ENCODE measurements around the gene PROC.
A peak's percentile ranks its signal among the peaks of the same experiment; 100 is the strongest.
"Not testable (repeated sequence)": the region's sequence is repeated elsewhere in the genome, so short reads cannot be mapped to it uniquely, and the experiment has no call there.

The PROC gene

DNA sequence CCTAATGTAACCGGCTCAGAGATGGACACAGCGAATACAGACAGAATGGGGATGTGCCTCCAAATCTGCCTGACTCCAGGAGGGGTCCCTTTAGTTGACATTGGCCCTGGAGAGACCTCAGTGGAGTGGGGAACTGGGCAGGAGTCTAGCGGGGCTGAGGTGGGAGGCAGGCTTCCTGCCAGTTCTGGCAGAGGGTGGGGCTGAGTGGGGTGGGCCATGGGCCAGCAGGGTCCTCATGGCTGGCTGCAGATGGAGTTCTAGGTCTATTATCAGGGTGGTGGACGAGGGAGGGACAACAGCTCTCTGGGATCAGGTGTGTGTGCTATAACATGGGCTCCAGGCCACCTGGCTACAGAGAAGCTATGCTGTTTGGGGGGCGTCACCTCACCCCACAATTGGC is 21.1 kb downstream of the PROC start:
- no peaks in the 10 kb centered on the region for H3K27me3 ChIP-seq (ENCODE audit: control insufficient read depth, insufficient read depth, low read length)
- no peak overlapping the region for H3K27ac ChIP-seq (ENCODE audit: low read length)
- no peaks in the 10 kb centered on the region for H3K36me3 ChIP-seq (ENCODE audit: control insufficient read depth, low read depth, low read length)
- no peak overlapping the region for H3K9ac ChIP-seq (ENCODE audit: low read length)
- H3K4me1 ChIP-seq (ENCODE audit: control insufficient read depth, low read depth, low read length): no peaks in the 10 kb centered on the region
- no peaks in the 10 kb centered on the region for H3K9me3 ChIP-seq (ENCODE audit: control insufficient read depth, low read depth, low read length)
- no peak overlapping the region for H3K4me3 ChIP-seq (ENCODE audit: low read length)

DNA sequence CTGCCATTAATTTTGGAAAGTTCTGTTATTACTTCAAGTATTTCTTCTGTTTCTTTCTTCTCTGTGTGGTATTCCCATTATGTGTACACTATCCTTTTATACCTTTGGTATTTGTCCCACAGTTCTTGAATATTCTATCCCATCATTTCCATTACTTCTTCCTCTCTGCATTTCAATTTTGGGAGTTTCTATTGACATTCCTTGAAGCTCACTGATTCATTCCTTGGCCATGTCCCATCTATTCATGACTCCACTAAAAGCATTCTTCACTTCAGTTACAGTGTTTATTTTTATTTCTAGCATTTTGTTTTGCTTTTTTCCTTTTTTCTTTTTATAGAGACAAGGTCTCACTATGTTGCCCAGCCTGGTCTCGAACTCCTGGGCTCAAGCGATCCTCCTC is 30.3 kb downstream of the PROC start:
- peaks cover 12% of the 10 kb centered on the region for H3K4me1 ChIP-seq (ENCODE audit: control insufficient read depth, low read depth, low read length)
- H3K36me3 ChIP-seq (ENCODE audit: control insufficient read depth, low read depth, low read length): no peaks in the 10 kb centered on the region
- H3K27me3 ChIP-seq (ENCODE audit: control insufficient read depth, insufficient read depth, low read length): no peaks in the 10 kb centered on the region
- no peaks in the 10 kb centered on the region for H3K9me3 ChIP-seq (ENCODE audit: control insufficient read depth, low read depth, low read length)
- H3K4me3 ChIP-seq (ENCODE audit: low read length): no peak overlapping the region
- H3K9ac ChIP-seq (ENCODE audit: low read length): no peak overlapping the region
- no peak overlapping the region for H3K27ac ChIP-seq (ENCODE audit: low read length)

DNA sequence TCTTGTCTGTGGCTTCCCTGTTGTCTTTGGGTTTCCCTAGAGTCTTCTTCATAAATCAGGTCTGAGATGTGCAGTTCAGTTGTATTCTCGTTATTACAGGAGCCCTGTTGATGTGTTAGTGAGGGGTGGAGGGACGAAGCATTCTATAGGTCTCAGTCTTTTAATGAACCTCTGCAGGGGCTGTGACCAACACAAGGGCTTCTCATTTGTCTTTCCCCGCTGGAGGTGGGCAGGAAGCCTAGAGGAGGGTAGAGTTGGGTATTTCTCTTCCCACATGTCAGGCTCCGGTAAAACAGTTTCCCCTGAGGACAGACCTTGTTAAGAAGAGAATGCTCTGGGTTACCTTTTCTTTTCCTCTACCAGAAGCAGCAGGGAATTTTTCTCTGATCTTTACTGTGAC is 31.2 kb downstream of the PROC start:
- H3K9me3 ChIP-seq (ENCODE audit: control insufficient read depth, low read depth, low read length): no peaks in the 10 kb centered on the region
- peak overlapping the region; percentile 32 for H3K27ac ChIP-seq (ENCODE audit: low read length)
- H3K4me1 ChIP-seq (ENCODE audit: control insufficient read depth, low read depth, low read length): peaks cover 12% of the 10 kb centered on the region

DNA sequence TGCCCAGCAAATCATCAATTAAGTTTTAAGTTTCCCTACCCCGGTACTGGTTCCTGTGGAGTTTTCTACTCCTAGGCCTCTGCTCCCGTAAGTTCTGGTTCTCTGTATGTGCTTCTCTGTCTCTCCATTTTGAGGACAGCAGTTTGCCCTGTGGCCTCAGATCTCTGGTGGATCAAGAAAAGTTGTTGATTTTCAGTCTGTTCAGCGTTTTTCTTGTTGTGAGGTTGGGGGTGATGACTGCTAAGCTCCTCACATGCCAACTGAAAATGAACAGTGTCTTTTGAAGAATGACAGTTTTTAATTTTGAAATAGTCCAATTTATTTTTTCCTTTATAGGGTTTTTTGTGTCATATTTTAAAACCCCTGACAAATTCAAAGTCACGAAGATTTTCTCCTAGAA is 31.7 kb downstream of the PROC start:
- Histone ChIP-seq H3K4me3 (ENCODE audit: low read length) (no peak overlapping the region), H3K9me3 (ENCODE audit: control insufficient read depth, low read depth, low read length) (no peaks in the 10 kb centered on the region), H3K27me3 (ENCODE audit: control insufficient read depth, insufficient read depth, low read length) (no peaks in the 10 kb centered on the region), H3K36me3 (ENCODE audit: control insufficient read depth, low read depth, low read length) (no peaks in the 10 kb centered on the region), H3K9ac (ENCODE audit: low read length) (no peak overlapping the region), H3K4me1 (ENCODE audit: control insufficient read depth, low read depth, low read length) (peaks cover 12% of the 10 kb centered on the region), H3K27ac (ENCODE audit: low read length) (peak overlapping the region; percentile 32)

More for the DNA sequence above, 31.2 kb downstream of the PROC start:
- Histone ChIP-seq H3K36me3 (ENCODE audit: control insufficient read depth, low read depth, low read length) (no peaks in the 10 kb centered on the region), H3K4me3 (ENCODE audit: low read length) (no peak overlapping the region), H3K9ac (ENCODE audit: low read length) (no peak overlapping the region), H3K27me3 (ENCODE audit: control insufficient read depth, insufficient read depth, low read length) (no peaks in the 10 kb centered on the region)

DNA sequence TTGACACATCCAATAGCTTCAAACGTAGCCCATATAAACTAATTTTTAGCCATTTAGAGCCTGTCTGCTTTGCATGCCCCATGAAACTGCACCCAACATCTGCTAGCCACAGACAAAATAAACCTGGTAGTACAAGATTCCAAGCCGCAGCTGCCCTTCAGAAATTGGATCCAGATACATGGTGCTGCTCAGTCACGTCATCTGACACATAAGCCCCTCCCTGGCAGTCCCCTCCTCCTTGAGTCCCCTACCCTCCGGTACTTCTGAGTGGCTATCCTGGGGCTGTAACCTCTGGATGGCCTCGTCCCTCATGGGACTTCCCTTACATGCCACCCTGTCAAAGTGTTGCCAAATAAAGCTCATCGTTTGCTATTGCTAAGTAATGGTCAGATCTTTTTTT is 33.8 kb downstream of the PROC start:
- peaks cover 27% of the 10 kb centered on the region for H3K4me1 ChIP-seq (ENCODE audit: control insufficient read depth, low read depth, low read length)
- H3K27ac ChIP-seq (ENCODE audit: low read length): no peak overlapping the region
- H3K4me3 ChIP-seq (ENCODE audit: low read length): no peak overlapping the region
- H3K9ac ChIP-seq (ENCODE audit: low read length): no peak overlapping the region
- H3K36me3 ChIP-seq (ENCODE audit: control insufficient read depth, low read depth, low read length): no peaks in the 10 kb centered on the region
- no peaks in the 10 kb centered on the region for H3K27me3 ChIP-seq (ENCODE audit: control insufficient read depth, insufficient read depth, low read length)
- H3K9me3 ChIP-seq (ENCODE audit: control insufficient read depth, low read depth, low read length): no peaks in the 10 kb centered on the region

DNA sequence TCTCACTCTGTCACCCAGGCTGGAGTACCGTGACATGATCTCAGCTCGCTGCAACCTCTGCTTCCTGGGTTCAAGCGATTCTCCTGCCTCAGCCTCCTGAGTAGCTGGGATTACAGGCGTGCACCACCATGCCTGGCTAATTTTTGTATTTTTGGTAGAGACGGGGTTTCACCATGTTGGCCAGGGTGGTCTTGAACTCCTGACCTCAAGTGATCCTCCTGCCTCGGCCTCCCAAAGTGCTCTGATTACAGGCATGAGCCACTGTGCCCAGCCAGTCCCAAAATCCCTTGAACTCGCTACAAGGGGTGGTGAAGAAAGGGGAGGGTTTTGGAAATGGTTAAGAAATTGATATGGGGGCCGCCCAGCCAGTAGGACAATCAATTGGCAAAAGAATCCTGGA is 34.2 kb downstream of the PROC start:
- H3K36me3 ChIP-seq (ENCODE audit: control insufficient read depth, low read depth, low read length); H3K4me3 ChIP-seq (ENCODE audit: low read length); H3K27me3 ChIP-seq (ENCODE audit: control insufficient read depth, insufficient read depth, low read length); H3K9ac ChIP-seq (ENCODE audit: low read length); H3K9me3 ChIP-seq (ENCODE audit: control insufficient read depth, low read depth, low read length); H3K27ac ChIP-seq (ENCODE audit: low read length): not testable (repeated sequence)
- peaks cover 27% of the 10 kb centered on the region for H3K4me1 ChIP-seq (ENCODE audit: control insufficient read depth, low read depth, low read length)

DNA sequence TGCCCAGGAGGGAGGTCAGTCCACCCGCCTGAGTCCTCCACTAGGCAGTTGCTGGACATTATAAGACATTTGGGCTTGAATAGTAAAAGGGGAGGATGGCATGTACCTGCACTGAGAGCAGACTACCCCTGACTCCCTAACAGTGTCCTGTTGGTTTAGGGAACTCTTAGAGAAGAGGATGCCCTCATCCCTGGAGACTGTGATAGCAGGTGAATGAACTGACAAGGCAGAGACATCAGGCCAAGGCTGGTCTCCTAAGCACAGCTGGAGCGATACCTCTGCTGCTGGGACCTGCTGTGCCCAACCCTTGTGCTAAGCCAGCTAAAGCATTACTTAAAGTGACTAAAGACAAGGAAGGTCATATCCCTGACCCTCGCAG is 34.8 kb downstream of the PROC start:
- Histone ChIP-seq H3K4me1 (ENCODE audit: control insufficient read depth, low read depth, low read length) (peaks cover 27% of the 10 kb centered on the region), H3K9ac (ENCODE audit: low read length) (no peak overlapping the region), H3K9me3 (ENCODE audit: control insufficient read depth, low read depth, low read length) (no peaks in the 10 kb centered on the region), H3K4me3 (ENCODE audit: low read length) (no peak overlapping the region), H3K36me3 (ENCODE audit: control insufficient read depth, low read depth, low read length) (no peaks in the 10 kb centered on the region), H3K27ac (ENCODE audit: low read length) (no peak overlapping the region), H3K27me3 (ENCODE audit: control insufficient read depth, insufficient read depth, low read length) (no peaks in the 10 kb centered on the region)

DNA sequence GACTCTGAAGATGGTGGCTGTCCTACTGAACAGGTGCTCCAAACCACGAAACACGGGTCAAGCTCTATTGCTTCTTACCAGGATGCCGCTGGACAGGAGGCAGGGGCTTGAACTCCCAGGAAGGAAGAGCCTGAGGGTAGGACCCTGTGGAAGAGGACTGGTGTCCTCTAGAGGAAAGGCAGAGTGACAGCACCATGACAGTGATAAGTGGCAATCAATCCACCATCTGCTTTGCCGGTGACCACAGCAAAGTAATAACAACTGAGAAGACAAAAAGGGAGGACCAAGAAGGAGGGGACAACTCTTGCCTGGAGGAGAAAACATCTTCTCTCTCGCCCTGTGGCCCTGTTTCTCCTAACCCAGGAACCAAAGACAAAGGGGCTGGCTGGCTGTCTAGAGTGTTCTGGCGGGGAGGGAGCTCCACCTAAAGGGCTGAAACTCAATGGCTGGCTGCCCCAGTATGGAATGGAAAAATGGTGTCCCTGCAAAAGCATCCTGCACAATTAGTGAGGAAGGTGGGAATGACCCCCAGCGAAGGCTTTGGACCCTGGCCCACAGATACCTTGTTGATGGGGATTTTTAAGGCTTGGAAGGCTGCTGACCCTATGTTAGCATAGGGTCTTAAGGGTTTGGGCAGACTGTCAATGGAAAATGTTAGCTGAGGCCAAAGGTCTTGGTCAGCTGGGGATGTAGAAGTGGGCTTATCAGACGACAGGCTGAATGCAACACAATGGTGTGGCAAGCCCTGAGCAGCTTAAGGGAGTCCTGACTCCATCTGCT is 35.4 kb downstream of the PROC start:
- Histone ChIP-seq H3K4me1 (ENCODE audit: control insufficient read depth, low read depth, low read length) (peaks cover 27% of the 10 kb centered on the region), H3K9me3 (ENCODE audit: control insufficient read depth, low read depth, low read length) (no peaks in the 10 kb centered on the region), H3K27me3 (ENCODE audit: control insufficient read depth, insufficient read depth, low read length) (no peaks in the 10 kb centered on the region), H3K27ac (ENCODE audit: low read length) (no peak overlapping the region), H3K9ac (ENCODE audit: low read length) (no peak overlapping the region), H3K4me3 (ENCODE audit: low read length) (no peak overlapping the region), H3K36me3 (ENCODE audit: control insufficient read depth, low read depth, low read length) (no peaks in the 10 kb centered on the region)

DNA sequence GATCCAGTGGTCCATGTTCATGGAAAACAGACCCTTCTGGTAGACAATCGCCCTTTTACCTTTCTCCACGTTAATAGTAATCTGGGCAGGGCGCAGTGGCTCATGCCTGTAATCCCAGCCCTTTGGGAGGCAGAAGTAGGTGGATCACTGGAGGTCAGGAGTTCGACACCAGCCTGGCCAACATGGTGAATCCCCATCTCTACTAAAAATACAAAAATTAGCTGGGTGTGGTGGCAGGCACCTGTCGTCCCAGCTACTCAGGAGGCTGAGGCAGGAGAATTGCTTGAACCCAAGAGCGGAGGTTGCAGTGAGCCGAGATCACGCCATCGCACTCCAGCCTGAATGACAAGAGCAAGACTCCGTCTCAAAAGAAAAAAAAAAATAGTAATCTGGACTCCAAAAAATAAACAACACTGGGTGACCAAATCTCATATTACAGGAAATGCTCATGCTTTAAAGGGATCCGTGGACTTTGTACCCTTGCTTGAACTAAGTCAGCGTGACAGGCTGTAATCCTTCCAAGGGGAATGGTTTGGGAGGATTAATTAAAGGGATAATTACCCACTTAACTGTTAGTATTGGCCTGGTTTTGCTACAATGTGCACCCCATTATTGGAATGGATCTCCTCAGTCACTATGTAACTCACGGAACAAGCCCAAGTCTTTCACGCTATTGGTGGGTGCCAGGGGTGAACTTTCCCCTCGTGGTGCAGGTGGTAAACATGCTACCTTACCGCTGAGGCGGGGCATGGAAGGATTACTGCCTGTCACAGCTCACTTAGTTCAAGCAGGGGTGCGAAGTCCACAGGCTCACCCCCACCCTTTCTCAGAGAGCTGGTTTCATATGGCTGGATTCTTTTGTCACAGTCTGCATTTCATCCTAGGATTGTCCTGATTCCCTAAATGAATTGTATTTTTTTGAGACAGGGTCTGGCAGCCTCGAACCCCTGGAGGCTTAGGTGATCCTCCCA is 36.7 kb downstream of the PROC start:
- H3K4me1 ChIP-seq (ENCODE audit: control insufficient read depth, low read depth, low read length): peaks cover 19% of the 10 kb centered on the region
- no peak overlapping the region for H3K27ac ChIP-seq (ENCODE audit: low read length)

DNA sequence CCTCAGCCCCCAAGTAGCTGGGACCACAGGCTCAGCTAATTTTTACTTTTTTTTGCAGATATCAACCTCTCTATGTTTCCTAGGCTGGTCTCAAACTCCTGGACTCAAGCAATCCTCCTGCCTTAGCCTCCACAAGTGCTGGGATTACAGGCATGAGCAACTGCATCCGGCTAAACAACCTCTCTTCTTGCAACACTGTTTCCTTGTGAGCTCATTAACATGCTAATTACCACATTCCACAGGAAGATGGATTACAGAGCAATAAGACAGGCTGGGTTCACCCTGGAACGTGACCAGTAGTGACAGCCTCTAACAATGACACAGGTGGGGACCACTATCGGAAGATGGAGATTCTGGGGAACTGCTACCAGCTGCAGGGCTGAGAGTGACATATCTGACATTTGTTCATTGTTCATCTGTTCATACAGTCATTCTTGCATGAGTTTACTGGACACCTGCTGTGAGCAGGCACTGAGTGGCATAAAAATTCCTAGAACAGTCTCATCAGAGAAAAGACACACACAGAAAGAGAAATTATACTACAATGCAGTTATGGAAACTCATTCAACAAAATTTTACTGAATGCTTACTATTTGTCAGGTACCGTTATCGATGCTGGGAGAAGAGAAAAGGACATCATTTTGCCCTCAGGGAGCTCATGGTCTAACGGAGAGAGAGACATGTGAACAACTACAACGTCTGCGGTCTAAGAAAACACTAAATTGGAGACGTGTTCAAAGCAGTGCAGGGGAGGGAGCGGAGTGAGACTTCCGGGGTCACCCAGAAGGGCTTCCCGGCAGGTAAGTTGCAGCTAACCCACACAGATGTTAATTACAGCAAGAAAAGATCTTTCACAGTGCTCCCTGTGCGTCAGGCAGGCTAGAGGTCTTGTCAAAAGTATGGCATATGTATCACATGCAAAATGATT is 37.6 kb downstream of the PROC start:
- Histone ChIP-seq H3K4me1 (ENCODE audit: control insufficient read depth, low read depth, low read length) (peaks cover 15% of the 10 kb centered on the region), H3K4me3 (ENCODE audit: low read length) (peak overlapping the region; percentile 37), H3K36me3 (ENCODE audit: control insufficient read depth, low read depth, low read length) (no peaks in the 10 kb centered on the region), H3K27me3 (ENCODE audit: control insufficient read depth, insufficient read depth, low read length) (no peaks in the 10 kb centered on the region), H3K9me3 (ENCODE audit: control insufficient read depth, low read depth, low read length) (no peaks in the 10 kb centered on the region), H3K27ac (ENCODE audit: low read length) (no peak overlapping the region), H3K9ac (ENCODE audit: low read length) (no peak overlapping the region)

More for the DNA sequence above, 36.7 kb downstream of the PROC start:
- Histone ChIP-seq H3K27me3 (ENCODE audit: control insufficient read depth, insufficient read depth, low read length) (no peaks in the 10 kb centered on the region), H3K4me3 (ENCODE audit: low read length) (no peak overlapping the region), H3K36me3 (ENCODE audit: control insufficient read depth, low read depth, low read length) (no peaks in the 10 kb centered on the region), H3K9me3 (ENCODE audit: control insufficient read depth, low read depth, low read length) (no peaks in the 10 kb centered on the region), H3K9ac (ENCODE audit: low read length) (no peak overlapping the region)

DNA sequence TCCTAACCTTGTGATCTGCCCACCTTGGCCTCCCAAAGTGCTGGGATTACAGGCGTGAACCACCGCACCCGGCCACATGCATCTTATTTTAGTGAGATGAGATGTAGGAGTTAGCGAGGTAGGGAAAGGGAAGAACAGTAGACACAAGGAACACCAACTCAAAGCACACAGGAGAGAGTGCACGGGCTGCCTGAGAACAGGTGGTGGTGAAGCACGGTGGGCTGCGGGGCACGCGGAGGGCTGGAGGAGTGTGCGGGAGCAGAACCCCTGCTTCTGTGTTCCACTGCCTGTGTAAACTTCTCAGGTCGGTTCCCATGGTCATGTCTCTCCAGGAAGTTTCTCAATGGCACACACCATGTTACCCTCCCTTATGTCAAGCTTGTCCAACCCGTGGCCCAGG is 38.7 kb downstream of the PROC start:
- Histone ChIP-seq H3K4me3 (ENCODE audit: low read length) (no peak overlapping the region), H3K36me3 (ENCODE audit: control insufficient read depth, low read depth, low read length) (no peaks in the 10 kb centered on the region), H3K27me3 (ENCODE audit: control insufficient read depth, insufficient read depth, low read length) (no peaks in the 10 kb centered on the region), H3K9me3 (ENCODE audit: control insufficient read depth, low read depth, low read length) (no peaks in the 10 kb centered on the region), H3K4me1 (ENCODE audit: control insufficient read depth, low read depth, low read length) (peaks cover 15% of the 10 kb centered on the region), H3K9ac (ENCODE audit: low read length) (no peak overlapping the region), H3K27ac (ENCODE audit: low read length) (no peak overlapping the region)

All from iPS-18a (cell line).